HCT116 (cell line): Measurements from ENCODE around the gene IQCC.

Source experiments
- CTCF ChIP-seq, 3 experiments: fragments of 200-600 bp in 1 of 3; sonication (generic) in 1 of 3; IDR thresholded peaks in 2 of 3; conservative IDR thresholded peaks in 1 of 3; 2 replicates each; pipeline ENCODE4 v1.5.1; 2012 to 2017; ENCODE audit warnings: low read depth in 2 of 3, low read length in 2 of 3, antibody characterized with exemption in 1 of 3, borderline replicate concordance in 1 of 3, control low read depth in 1 of 3, mild to moderate bottlenecking in 1 of 3, mixed read lengths in 1 of 3, mixed run types in 1 of 3, moderate library complexity in 1 of 3; ENCODE audit not compliant: insufficient read depth in 1 of 3
- JUND ChIP-seq: IDR thresholded peaks from 2 replicates; pipeline ENCODE4 v1.6.1; 2012
- POLR2A ChIP-seq: IDR thresholded peaks from 2 replicates; pipeline ENCODE4 v1.7.0; 2011; ENCODE audit warnings: borderline replicate concordance; ENCODE audit not compliant: insufficient read depth, insufficient read length; ENCODE audit errors: extremely low read depth
- REST ChIP-seq: IDR thresholded peaks from 2 replicates; pipeline ENCODE4 v1.6.1; 2012; ENCODE audit warnings: low read depth
- SIN3A ChIP-seq: IDR thresholded peaks from 2 replicates; pipeline ENCODE4 v1.6.1; 2012; ENCODE audit warnings: low read depth
- SP1 ChIP-seq: IDR thresholded peaks from 2 replicates; pipeline ENCODE4 v1.6.1; 2012; ENCODE audit warnings: low read depth
- YY1 ChIP-seq: IDR thresholded peaks from 2 replicates; pipeline ENCODE4 v1.6.1; 2011; ENCODE audit warnings: low read length, low read depth, moderate library complexity, mild to moderate bottlenecking; ENCODE audit not compliant: insufficient replicate concordance; ENCODE audit errors: extremely low read depth
- TF ChIP-seq, protein P1 (sequence below): IDR thresholded peaks from 2 replicates; pipeline ENCODE4 v1.6.1; 2012
- TF ChIP-seq, protein P2 (sequence below): IDR thresholded peaks from 2 replicates; pipeline ENCODE4 v1.6.1; 2011; ENCODE audit warnings: mild to moderate bottlenecking, low read length, moderate library complexity; ENCODE audit not compliant: insufficient replicate concordance; ENCODE audit errors: extremely low read depth

GRCh38 chr1:32246888-32247273 is 41.4 kb downstream of the IQCC start, which contains the start of gene FAM167B:
- TF ChIP-seq CTCF (IDR thresholded peaks at IDR 0.05 in 2 of 3, conservative IDR thresholded peaks at IDR 0.05 in 1 of 3; ENCODE audit: borderline replicate concordance in 1 of 3, insufficient read depth in 1 of 3, low read depth in 2 of 3, low read length in 2 of 3) (no peak), SIN3A (no peak), POLR2A (no peak), JUND (no peak), SP1 (no peak), YY1 (no peak), REST (no peak)
- TF ChIP-seq, protein P1, sequence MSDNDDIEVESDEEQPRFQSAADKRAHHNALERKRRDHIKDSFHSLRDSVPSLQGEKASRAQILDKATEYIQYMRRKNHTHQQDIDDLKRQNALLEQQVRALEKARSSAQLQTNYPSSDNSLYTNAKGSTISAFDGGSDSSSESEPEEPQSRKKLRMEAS: no peak
- TF ChIP-seq, protein P2, sequence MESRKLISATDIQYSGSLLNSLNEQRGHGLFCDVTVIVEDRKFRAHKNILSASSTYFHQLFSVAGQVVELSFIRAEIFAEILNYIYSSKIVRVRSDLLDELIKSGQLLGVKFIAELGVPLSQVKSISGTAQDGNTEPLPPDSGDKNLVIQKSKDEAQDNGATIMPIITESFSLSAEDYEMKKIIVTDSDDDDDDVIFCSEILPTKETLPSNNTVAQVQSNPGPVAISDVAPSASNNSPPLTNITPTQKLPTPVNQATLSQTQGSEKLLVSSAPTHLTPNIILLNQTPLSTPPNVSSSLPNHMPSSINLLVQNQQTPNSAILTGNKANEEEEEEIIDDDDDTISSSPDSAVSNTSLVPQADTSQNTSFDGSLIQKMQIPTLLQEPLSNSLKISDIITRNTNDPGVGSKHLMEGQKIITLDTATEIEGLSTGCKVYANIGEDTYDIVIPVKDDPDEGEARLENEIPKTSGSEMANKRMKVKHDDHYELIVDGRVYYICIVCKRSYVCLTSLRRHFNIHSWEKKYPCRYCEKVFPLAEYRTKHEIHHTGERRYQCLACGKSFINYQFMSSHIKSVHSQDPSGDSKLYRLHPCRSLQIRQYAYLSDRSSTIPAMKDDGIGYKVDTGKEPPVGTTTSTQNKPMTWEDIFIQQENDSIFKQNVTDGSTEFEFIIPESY: no peak
